Ovary (tissue), 3 donors: ENCODE results near the gene REPS2.

ENCODE experiments used
- POLR2A ChIP-seq: fragments of 450-650 bp; IDR thresholded peaks from one replicate; pipeline ENCODE4 v1.6.1; 2017; ENCODE audit warnings: antibody characterized with exemption, mild to moderate bottlenecking, moderate library complexity
- TF ChIP-seq, protein P1 (sequence below), 3 donors: fragments of 450-650 bp in 2 of 3; fragments of 200-600 bp in 1 of 3; IDR thresholded peaks; one replicate each; pipeline versions ENCODE4 v1.5.1 to v1.8.0; 2016 to 2022; ENCODE audit warnings: antibody characterized with exemption in 3 of 3, mild to moderate bottlenecking in 1 of 3
- donor health status: DM: no; HTN: no; CAD: no.

- no peak for TF ChIP-seq POLR2A
- TF ChIP-seq, protein P1, sequence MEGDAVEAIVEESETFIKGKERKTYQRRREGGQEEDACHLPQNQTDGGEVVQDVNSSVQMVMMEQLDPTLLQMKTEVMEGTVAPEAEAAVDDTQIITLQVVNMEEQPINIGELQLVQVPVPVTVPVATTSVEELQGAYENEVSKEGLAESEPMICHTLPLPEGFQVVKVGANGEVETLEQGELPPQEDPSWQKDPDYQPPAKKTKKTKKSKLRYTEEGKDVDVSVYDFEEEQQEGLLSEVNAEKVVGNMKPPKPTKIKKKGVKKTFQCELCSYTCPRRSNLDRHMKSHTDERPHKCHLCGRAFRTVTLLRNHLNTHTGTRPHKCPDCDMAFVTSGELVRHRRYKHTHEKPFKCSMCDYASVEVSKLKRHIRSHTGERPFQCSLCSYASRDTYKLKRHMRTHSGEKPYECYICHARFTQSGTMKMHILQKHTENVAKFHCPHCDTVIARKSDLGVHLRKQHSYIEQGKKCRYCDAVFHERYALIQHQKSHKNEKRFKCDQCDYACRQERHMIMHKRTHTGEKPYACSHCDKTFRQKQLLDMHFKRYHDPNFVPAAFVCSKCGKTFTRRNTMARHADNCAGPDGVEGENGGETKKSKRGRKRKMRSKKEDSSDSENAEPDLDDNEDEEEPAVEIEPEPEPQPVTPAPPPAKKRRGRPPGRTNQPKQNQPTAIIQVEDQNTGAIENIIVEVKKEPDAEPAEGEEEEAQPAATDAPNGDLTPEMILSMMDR (IDR thresholded peaks at IDR 0.05): peak in 2 of 3 donors; percentile 62 to 66
These were observed 100.1 kb downstream of the REPS2 start for GRCh38 chrX:17046478-17047097.
